ENCODE measurements around the gene UBL3.

Gene UBL3

GRCh38 chr13:29858667-29859066 lies 8.2 kb upstream of the UBL3 start:
- Histone ChIP-seq H3K27ac (peak overlapping the region in 1 of 21 experiments; percentile 5), H3K4me3 (no peak overlapping the region)

DNA sequence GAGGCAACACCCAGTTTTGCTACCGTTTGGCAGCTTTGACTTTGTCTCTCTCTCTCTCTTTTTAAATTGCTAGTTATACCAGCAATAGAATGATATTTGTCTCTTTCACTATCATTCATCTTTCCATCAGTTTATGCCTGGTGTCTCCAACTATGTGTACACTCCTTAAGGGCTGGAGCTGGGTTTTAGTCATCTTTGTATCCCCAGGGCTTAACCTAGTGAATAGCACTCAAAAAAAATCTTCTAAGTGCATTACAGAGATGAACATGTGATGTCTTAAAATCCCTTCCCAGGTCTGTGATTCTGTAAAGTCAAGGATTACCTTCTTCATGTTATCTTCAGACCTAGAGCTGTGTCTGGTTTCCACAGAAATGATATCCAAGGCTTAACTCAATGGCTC lies 7.8 kb upstream of the UBL3 start:
- Histone ChIP-seq H3K27ac (peak overlapping the region in 1 of 21 experiments; percentile 5), H3K4me3 (no peak overlapping the region)

DNA sequence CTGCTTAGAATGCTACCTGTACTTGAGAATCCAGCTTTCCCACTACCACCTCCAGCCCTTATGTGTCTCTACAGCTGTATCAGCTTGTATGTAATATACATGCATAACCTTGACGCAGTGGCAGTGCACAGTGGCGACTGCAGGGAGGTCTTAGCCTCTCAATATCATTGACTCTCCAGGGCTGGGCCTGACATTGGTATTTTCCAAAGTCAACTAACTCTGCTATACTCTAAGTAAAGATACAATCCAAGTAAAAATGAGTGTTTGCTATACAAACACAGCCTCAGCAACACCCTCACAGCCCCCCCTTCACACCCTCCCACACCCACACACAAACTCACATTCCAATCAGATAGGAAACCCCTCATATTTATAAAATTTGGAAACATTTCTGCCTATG lies 6.7 kb upstream of the UBL3 start:
- no peak overlapping the region for H3K27ac ChIP-seq
- H3K4me3 ChIP-seq = no peak overlapping the region

DNA sequence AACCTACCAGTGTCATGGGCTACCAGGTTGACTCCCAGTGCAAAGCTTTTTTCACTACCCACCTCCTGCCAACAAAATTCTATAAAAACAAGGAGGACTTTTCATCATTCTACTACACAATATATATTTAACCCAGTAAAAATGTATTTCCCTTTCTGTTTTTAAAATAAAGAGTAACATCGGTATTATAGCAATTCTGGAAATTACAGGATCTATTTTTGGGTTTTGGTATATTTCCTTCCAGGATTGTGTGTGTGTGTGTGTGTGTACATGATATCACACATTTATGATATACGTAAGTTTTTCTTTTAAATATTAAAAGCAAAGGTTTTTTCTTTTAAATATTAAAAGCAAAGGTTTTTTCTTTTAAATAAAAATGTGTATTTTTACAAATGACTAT lies 6.0 kb upstream of the UBL3 start:
- no peak overlapping the region for H3K4me3 ChIP-seq
- H3K27ac ChIP-seq = no peak overlapping the region

- H3K27ac ChIP-seq = peak overlapping the region in 1 of 21 experiments; percentile 14
- no peak overlapping the region for H3K4me3 ChIP-seq
Measured at GRCh38 chr13:29855784-29856183, 5.4 kb upstream of the UBL3 start.

DNA sequence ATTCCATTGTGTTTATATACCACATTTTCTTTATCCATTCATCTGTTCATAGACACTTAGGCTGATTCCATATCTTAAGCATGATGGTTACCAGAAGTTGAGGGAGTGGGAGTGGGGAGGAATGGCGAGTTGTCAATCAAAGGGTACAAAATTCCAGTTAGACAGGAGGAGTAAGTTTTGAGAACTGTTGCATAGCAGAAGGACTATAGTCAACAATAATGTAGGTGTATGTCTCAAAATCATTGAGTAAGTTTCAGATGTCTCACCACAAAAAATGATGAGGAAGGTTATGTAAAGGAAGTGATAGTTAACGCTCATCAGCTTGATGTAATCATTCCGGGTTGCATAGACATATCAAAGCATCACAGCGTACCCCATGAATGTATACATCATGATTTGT lies 4.6 kb upstream of the UBL3 start:
- H3K27ac ChIP-seq = no peak overlapping the region

DNA sequence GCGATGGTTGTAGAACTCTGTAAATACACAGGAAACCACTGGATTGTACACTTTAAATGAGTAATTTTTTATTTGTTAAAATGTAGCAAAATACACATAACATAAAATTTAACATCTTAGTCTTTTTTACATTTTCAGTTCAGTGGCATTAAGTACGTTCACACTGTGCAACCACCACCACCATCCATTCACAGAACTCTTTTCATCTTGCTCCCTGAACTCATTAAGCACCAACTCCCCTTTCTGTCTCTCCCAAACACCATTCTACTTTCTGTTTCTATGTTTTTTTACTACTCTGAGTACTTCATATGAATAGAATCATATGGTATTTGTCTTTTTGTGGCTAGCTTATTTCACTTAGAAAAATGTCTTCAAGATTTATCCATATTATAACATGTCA lies 2.7 kb upstream of the UBL3 start:
- Histone ChIP-seq H3K4me3 (no peak overlapping the region), H3K27ac (peak overlapping the region in 3 of 21 experiments; percentile 11 to 60 (median 45))

More for the DNA sequence above, 4.6 kb upstream of the UBL3 start:
- H3K4me3 ChIP-seq = no peak overlapping the region

DNA sequence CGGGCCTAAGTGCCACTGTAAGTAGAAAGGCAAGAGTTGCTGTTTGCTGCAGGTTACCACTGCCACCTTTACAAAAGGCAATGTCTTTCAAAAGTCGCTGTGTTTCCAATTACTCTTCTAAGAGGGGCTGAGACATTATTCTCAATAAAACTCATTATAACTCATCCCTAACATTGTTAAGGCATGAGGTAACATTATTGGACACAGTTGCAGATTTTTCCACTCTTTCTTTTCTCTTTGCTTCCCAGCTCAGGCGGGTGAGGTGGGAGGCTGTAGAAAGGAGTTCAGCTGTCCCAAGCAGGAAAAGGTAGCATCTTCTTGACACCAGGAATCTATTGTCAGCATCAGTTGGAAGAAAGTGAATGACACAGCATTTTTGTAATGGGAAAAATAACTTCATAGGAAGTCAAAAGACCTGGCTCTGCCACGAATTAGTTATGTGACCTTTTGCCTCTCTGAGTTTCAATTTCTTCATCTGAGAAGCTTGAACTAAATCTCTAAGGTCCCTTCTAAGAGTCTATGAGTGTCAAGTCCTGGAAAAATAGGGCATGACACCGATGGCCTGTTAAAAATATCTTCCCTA lies 2.1 kb upstream of the UBL3 start:
- no peak overlapping the region for H3K4me3 ChIP-seq
- H3K27ac ChIP-seq = peak overlapping the region in 4 of 21 experiments; percentile 2 to 60 (median 28)

- Histone ChIP-seq H3K27ac (peak overlapping the region; percentile 87 to 99 (median 96)), H3K4me3 (peak overlapping the region; percentile 66 to 93 (median 81))
Measured at GRCh38 chr13:29849731-29850212, 645 bp downstream of the UBL3 start.

DNA sequence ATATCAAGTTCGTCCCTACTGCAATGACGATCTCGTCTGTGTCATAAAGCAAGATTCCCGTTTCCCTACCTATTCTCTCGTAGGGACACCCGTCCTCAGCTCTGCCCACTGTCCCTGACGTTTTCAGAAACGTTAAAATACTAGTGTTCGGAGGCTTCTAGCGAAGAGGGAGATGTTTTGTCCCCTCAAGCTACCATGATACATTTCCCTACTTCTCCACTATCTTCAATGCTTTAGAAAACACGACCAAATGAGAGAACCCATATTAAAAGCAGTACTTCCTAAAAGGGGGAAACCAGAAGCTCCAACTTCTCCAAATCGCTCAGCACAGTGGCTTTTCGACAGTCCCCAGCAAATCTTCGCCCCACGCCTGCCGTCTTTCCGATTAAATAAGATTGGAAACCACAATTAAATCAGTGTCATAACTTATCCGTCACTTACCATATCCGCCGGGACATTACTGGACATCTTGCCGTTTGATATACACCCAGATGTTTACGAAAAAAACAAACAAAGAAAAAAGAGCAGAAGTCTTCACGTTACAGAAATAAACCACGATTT lies 1.3 kb downstream of the UBL3 start:
- peak overlapping the region; percentile 87 to 99 (median 96) for H3K27ac ChIP-seq
- H3K4me3 ChIP-seq = peak overlapping the region; percentile 66 to 93 (median 81)

GRCh38 chr13:29847501-29847983 lies 2.9 kb downstream of the UBL3 start:
- Histone ChIP-seq H3K27ac (peak overlapping the region in 17 of 21 experiments; percentile 25 to 99 (median 69)), H3K4me3 (peak overlapping the region; percentile 66 to 93 (median 81))

- Histone ChIP-seq H3K27ac (peak overlapping the region in 12 of 21 experiments; percentile 15 to 99 (median 74)), H3K4me3 (peak overlapping the region; percentile 66 to 93 (median 81))
Measured at GRCh38 chr13:29846475-29847256, 3.8 kb downstream of the UBL3 start.

GRCh38 chr13:29845440-29846056 lies 4.9 kb downstream of the UBL3 start:
- H3K27ac ChIP-seq = peak overlapping the region in 1 of 21 experiments; percentile 14
- H3K4me3 ChIP-seq = no peak overlapping the region

GRCh38 chr13:29844441-29844840 lies 6.0 kb downstream of the UBL3 start:
- H3K27ac ChIP-seq = no peak overlapping the region
- H3K4me3 ChIP-seq = no peak overlapping the region

- no peak overlapping the region for H3K27ac ChIP-seq
- no peak overlapping the region for H3K4me3 ChIP-seq
Measured at GRCh38 chr13:29840585-29840984, 9.8 kb downstream of the UBL3 start.

GRCh38 chr13:29835280-29836061 lies 14.9 kb downstream of the UBL3 start:
- H3K4me3 ChIP-seq = no peak overlapping the region

GRCh38 chr13:29832761-29833298 lies 17.6 kb downstream of the UBL3 start:
- H3K4me3 ChIP-seq = no peak overlapping the region
- H3K27ac ChIP-seq = no peak overlapping the region

More at GRCh38 chr13:29835280-29836061, 14.9 kb downstream of the UBL3 start:
- no peak overlapping the region for H3K27ac ChIP-seq

GRCh38 chr13:29830000-29830399 lies 20.4 kb downstream of the UBL3 start:
- H3K27ac ChIP-seq = no peak overlapping the region
- H3K4me3 ChIP-seq = no peak overlapping the region

DNA sequence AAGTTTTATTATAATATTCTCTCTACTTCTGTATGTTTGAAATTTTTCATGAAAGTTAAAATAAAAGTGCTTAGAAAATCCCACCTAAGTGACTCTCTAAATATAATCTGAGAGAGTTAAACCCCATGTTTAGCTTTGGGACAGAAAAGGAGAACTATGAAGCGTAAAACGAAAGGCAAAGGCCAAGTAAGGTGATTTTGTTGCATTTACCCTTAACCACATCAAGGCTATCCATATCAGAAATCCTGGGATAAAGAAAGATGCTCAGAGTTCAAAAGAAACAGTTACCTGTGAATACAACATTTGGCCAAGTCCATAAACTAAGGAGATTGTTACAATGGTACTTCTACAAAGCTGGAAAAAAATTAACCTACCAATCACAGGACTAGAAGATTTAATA lies 31.3 kb downstream of the UBL3 start:
- Histone ChIP-seq H3K27ac (no peak overlapping the region), H3K4me3 (no peak overlapping the region)
